ENCODE data around the gene ZC3H12D. TPM values are rescaled to one million over a fixed set of nuclear protein-coding genes. Genes with fewer than 3 reads are reported as not detected.

The ZC3H12D gene
- total and polyA plus RNA-seq, 2 of the 8 experiments (the other 6 are each of a cell fraction or from before 2014, with no cell fraction given), result 0.05 to 0.07 TPM

DNA sequence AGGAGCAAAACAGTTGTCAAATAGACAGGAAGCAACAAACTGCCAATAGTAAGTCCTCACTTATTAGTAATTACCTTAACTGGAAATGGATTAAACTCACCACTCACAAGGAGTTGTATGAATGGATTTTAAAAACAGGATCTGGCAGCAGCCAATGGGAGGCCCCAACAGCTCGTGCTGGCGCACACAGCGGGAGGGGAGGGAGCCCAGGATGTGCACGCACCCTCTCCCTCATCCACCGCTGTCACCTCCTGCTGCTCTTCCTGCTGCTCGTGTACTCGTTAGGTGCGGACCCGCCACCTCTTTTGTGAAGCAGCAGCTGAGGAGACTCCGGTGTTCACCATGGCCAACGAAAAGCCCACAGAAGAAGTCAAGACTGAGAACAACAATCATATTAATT is 84.8 kb downstream of the ZC3H12D start, which contains the start of gene SUMO4:
TSS of gene SUMO4 (plus strand) at position 213 of the 400 bp plus-strand sequence. CDS start at position 343, 130 bp downstream.
- Histone ChIP-seq H3K79me1 (ENCODE audit: low read depth, low read length) (no peaks in the 10 kb centered on the region), H3K27me3 (replicated peaks in 1 of 4; ENCODE audit: control insufficient read depth in 3 of 4, extremely low read depth in 1 of 4, insufficient read depth in 3 of 4, low read length in 3 of 4) (no peaks in the 10 kb centered on the region), H4K91ac (replicated peaks; ENCODE audit: insufficient read length, low read length) (no peak within 1 kb of the TSS), H3K79me2 (ENCODE audit: control insufficient read depth in 1 of 2, insufficient read depth in 2 of 2, low read length in 2 of 2) (peaks cover 0 to 3% of the 10 kb centered on the region in 2 experiments; a peak in 1 of 4 replicates), H3K27ac (ENCODE audit: low read depth, low read length) (no peak within 1 kb of the TSS), H3K4ac (replicated peaks; ENCODE audit: insufficient read length, low read depth, low read length) (no peak within 1 kb of the TSS), H3K36me3 (ENCODE audit: control insufficient read depth in 2 of 4, insufficient read depth in 4 of 4, low read length in 3 of 4) (peaks cover 5 to 35% (median 10%) of the 10 kb centered on the region in 4 experiments), H4K5ac (ENCODE audit: insufficient read length, low read depth, low read length) (no peak within 1 kb of the TSS), H3K56ac (replicated peaks; ENCODE audit: insufficient read length, low read depth, low read length) (no peak within 1 kb of the TSS), H3K14ac (ENCODE audit: insufficient read length) (no peak within 1 kb of the TSS), H3K18ac (ENCODE audit: extremely low read depth, low read length) (no peak within 1 kb of the TSS), H3K4me2 (ENCODE audit: insufficient read depth in 1 of 2, low read depth in 2 of 2, low read length in 2 of 2) (no peak within 1 kb of the TSS), H4K20me1 (replicated peaks in 1 of 2; ENCODE audit: control insufficient read depth in 1 of 2, insufficient read depth in 2 of 2, low read length in 2 of 2) (no peaks in the 10 kb centered on the region), H4K8ac (ENCODE audit: extremely low read depth, insufficient read depth, low read length) (no peak within 1 kb of the TSS; the same call in 1 of the 2 replicates), H2BK20ac (ENCODE audit: low read length) (no peak within 1 kb of the TSS), H3K23ac (ENCODE audit: insufficient read length) (no peak within 1 kb of the TSS), H2BK15ac (ENCODE audit: low read length) (no peak within 1 kb of the TSS), H3K9me3 (ENCODE audit: insufficient read depth in 2 of 2, low read depth in 1 of 2, low read length in 1 of 2) (no peaks in the 10 kb centered on the region), H3K4me3 (ENCODE audit: extremely low read depth in 1 of 4, insufficient read depth in 2 of 4, low read depth in 3 of 4, low read length in 4 of 4) (no peak within 1 kb of the TSS), H2AFZ (ENCODE audit: low read length) (no peak within 1 kb of the TSS), H3K9ac (replicated peaks in 1 of 4; ENCODE audit: extremely low read depth in 1 of 4, low read depth in 3 of 4, low read length in 3 of 4) (no peak within 1 kb of the TSS), H3K23me2 (ENCODE audit: low read depth, low read length) (no peaks in the 10 kb centered on the region), H2BK120ac (replicated peaks; ENCODE audit: low read depth, low read length) (no peak within 1 kb of the TSS), H2BK12ac (ENCODE audit: low read depth, low read length) (no peak within 1 kb of the TSS), H2AK5ac (ENCODE audit: low read depth, low read length) (no peak within 1 kb of the TSS), H2BK5ac (ENCODE audit: low read depth, low read length) (no peak within 1 kb of the TSS), H3K4me1 (replicated peaks in 1 of 4; ENCODE audit: control insufficient read depth in 3 of 4, insufficient read depth in 4 of 4, low read length in 3 of 4) (no peaks in the 10 kb centered on the region)
- WGBS, 2 experiments (ENCODE audit: extremely low coverage in 1 of 2, insufficient coverage in 1 of 2, insufficient read length in 1 of 2, insufficient replicate concordance in 2 of 2, low coverage in 1 of 2, low lambda C conversion rate in 2 of 2, missing lambda C conversion rate in 1 of 2), result 93% methylated on average over 11 of the region's 11 CpGs; no CpG with 5 or more reads in 1 of the 2 experiments
- POLR2A ChIA-PET (ENCODE audit: partially characterized antibody), result no interaction called here
- CTCF ChIA-PET (ENCODE audit: partially characterized antibody), result no interaction called here
- no peak for FAIRE-seq
- TF ChIP-seq SUZ12 (IDR thresholded peaks at IDR 0.05; ENCODE audit: low read length), result no peak
- no peak for DNase-seq (ENCODE audit: low read depth in 1 of 2, low spot score in 2 of 2)
